HG03097 (cell line): Measurements from ENCODE around the gene ESRRG.

ENCODE experiments used
- ATAC-seq: cut with Tn5 transposase; IDR thresholded peaks from one replicate; pipeline ENCODE4 v1.9.1; 2021; ENCODE audit not compliant: unreplicated experiment, low FRiP score

ESRRG gene

GRCh38 chr1:216640100-216640499 lies 83.1 kb downstream of the ESRRG start:
- no peak for ATAC-seq

DNA sequence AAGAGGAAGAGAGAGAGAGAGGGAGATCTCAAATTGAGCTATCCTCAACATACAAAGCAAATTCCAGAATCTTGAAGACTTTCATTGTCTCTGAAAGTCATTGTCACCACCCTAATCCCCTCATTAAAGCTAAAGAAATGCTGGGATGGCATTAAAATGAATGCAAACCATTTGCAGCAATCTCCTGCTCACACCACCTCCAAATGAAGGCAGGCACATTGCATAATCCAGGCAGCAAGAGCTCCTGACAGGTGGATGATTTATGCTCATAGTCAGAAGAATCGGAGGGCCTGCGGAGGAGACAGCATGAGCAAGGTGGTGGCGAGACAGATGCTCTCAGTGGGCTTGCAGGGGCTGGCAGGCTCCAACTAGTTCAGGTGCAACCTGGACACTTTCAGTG lies 90.2 kb downstream of the ESRRG start:
- ATAC-seq = no peak

- ATAC-seq = no peak
Measured at GRCh38 chr1:216630532-216630931, 92.7 kb downstream of the ESRRG start.

DNA sequence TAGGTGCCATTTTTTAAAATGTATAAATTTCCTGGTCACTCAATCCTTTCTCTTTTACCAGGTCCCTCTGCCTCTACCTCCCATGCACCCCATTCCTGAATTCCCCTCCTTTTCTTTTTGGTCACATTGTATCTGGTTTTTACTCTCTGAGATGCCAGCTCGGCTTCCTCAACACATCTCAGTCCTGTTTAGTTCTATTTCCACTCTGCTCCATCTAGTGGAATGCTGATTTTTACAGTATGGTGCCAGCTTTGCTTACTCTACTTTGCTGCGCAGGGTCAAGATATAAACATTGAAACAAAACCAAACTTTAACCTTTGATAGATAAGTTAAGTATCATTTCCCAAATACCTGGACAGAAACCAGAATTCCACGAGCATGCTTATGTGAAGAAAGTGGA lies 96.0 kb downstream of the ESRRG start:
- ATAC-seq = no peak

DNA sequence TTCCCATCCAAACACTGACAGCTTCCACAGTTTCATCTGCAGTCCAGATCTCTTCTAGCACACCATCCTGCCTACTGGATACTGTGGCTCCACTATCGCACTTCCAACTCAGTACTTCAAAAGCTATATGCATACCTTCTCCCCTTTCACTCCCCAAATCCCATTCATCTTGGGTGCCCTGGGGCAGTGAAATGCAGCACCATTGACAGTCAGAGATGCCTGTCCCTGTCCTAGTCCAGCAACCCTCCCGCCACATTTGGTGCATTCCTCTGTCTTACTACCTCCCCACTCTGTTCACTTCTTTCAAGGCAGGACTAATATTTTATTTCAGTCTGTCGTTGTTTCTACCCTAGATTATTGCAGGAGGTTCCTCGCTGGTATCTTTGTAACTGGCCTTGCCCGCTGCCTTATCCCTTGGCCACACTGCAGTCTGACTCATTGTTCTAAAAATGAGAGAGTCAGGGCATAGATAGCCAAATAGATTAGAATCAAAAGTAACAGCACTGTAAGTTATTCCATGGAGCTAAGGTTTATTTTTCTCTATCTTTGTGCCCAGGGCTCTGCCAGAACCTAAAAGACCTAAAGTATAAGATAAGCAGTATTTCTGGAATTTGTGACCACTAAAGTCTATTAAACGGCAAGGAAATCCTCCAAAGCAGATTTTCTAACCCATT lies 96.7 kb downstream of the ESRRG start:
- ATAC-seq = no peak

DNA sequence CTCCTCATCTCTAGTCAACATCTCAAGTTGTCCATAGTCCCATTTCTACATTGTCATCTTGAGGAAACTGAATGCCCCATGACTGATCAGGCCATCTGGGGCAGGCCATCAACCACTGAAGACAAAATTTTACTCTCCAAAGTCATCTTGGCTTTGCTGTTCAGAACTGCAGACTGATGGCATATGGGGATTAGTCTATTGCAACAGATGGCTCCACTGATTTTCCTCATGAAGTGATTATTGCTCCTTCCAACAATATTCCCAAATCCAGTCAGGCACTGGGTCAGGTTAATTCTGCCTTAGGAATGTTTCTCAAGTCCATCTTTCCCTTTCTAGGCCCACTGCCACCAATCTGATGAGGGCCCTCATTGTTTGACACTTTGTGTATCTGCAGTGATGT lies 101.7 kb downstream of the ESRRG start:
- ATAC-seq = no peak

DNA sequence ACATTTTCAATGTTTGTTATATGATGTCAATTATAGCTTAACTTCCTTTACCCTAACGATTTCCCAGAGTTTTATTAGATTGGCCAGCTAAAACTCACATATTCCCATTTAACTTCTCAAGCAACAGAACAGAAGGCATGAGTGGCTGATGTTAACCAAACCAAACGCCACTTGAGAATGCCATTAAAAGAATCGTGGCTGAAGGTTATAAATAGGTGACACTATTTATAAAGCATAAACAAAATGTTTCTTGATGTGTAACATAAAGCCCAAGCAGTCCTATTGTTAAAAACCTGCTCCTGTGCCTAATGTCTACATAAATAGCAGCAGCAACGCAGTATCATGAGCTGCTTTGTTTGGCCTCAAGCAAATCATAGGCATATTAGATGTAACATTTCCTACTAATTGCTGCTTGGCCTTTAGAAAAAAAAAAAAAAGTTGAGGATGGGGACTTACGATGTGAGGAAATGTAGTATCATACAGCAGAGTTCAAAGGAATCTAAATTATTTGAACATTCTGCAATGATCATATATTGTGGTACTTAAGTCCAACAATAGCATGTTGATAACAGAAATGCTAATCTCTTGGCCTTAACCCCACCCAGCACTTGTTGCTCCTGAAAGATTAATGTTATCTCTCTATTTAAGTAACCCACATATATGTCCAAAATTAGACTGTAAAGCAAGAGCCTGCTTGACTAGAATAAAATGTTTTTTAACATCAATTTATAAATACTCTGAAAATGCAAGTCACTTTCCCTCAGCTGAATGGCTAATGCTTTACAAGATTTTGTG lies 106.0 kb downstream of the ESRRG start:
- ATAC-seq = no peak

DNA sequence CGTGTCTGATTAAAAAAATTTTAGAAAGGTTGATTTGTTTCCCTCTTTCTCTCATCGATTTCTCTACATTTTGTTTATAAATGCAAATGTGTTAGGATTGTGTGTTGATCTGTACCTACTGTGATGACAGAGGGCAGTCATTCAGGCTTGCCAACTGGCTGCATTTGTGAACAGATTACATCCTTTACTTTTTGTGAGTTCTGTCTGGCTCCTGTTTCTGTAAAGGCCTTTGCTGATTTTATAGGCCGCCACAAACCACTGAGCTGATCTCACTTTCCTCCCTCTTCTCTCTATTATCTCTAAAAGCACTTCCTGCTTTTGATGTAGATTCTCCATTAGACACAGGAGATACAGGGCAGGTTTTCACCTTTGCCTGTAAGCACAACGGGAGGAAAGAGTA lies 106.8 kb downstream of the ESRRG start:
- no peak for ATAC-seq

GRCh38 chr1:216614011-216614934 lies 109.0 kb downstream of the ESRRG start:
- ATAC-seq = no peak

DNA sequence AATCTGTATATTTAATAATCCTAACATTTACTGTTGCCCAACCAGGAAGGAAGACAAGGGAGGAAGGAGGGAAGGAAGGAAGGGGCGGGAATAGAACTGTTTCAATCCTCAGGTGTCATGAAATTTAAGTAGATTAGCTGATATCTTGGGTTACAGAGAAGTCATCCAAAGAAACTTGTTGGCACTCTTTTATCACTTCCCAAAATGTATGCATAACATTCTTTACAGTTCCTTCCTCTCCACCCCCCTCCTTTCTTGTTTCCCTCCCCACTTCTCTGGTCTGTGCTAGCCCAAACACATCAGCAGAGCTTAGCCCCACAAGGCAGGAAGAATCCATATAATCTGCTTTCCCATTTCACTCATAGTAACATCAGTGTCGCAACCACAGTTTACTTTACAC lies 110.9 kb downstream of the ESRRG start:
- no peak for ATAC-seq

DNA sequence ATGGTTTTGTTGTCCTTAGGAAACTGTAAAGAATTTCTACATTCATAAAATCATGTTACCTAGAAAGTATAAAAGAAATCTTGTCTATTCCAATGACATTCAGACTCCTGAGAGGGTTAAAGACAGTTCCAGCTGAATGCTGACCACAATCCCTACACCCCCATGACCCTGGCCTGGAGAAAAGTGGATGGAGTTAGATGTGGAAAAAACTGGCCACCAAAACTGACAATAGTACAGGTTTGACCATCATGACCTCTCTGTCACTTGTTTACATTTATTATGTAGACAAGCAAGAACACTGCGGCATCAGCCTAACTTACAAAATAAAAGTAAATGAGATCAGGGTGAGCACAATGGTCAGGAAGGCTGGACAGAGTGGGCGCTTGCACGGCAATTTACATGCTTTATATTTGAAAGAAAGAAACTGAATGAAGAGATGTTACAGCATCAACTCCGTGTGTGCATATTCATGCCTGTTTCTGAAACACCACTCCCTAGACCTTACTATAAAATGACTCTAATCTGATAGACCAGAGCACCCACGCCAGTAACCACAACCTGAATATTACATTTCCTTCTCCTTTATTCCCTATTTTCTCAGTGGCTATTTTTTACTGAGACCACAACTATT lies 116.0 kb downstream of the ESRRG start:
- no peak for ATAC-seq

DNA sequence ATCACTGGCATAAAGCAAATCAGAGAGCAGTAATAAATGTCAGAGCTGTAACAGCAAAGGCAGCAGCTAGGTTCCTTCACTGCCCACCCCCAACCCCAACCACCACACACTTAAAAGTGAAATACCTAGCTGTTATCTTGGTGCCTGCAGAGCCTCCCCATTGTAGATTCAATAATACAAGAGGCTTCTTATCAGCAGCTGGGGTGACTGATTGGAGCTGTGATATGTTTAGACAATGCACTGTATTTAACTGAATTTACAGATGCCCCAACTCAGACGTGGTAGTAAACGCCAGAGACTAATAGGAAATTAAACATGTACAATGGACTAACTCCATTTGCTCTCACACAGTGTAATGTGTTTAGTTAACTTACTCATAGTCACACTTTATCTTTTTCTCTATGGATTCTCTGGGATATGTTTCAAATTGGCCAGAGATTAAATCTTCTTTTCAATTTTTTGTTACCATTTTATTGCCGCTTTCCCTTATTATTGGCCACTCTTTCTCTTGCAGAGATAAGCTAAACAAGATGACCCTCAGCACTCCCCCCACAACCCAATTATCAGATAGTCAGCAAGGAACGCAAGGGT lies 117.1 kb downstream of the ESRRG start:
- no peak for ATAC-seq

- no peak for ATAC-seq
Measured at GRCh38 chr1:216604771-216605170, 118.5 kb downstream of the ESRRG start.

DNA sequence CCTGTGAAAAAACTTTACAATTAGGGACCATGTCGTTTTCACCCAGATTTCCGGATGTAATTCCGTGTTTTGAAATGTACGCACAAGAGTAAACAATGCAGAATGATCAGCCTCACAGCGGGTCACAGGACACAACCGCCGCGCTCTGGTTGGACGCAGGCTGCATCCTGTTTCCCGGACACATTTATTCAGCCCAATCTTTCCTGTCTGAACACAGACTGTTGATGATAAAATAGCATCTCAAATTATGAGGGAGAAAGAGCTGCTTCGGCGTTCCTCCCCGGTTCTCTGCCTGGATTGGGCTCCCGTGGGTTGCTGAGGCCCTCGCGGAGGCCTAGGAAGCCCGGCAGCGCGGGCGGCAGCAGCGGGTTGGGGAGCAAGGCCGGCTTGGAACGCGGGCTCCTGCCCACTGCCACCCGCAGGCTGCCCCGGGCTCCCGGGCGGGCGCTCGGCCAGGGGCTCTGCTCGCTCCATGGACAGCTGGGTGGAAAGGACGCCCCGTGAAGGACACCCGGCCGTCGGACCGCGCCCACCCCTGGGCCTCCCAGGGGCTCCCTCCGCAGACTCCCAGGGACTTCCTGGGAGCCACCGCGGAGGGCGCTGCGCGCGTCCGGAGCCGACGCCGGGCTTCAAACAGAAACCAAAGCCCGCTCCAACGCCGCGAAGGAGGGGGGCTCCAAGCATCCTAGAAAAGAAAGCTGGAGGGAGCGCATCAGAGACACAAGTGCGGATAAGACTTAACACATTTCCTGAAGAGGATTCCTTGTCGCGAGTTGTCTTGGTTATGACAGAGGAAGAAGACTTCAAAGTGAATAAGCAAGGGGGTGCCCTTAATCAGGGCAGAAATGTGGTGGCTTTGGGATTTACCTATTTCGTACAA lies 122.3 kb downstream of the ESRRG start:
- ATAC-seq = peak; percentile 94

- ATAC-seq = no peak
Measured at GRCh38 chr1:216599851-216600250, 123.4 kb downstream of the ESRRG start.

GRCh38 chr1:216598448-216598847 lies 124.8 kb downstream of the ESRRG start:
- ATAC-seq = no peak

GRCh38 chr1:216596281-216596862 lies 126.9 kb downstream of the ESRRG start:
- no peak for ATAC-seq

DNA sequence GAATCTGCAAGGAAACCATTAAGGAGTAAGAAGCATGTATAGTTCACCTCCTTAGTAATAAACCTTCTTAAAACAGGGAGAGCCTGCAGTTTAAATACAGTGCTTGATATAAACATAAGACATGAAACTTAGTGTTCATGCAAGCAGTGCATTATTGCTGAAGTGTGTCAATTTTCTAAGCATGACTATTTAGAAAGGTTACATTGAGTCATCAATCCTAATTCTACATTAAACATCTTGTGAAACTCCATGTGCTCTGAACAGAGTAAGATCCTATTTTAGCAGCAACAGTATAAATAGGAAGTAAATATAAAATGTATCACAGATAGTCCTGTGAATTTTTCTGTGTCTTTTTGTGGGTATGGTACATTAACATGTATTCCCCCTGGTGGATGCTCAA lies 135.5 kb downstream of the ESRRG start:
- no peak for ATAC-seq

- no peak for ATAC-seq
Measured at GRCh38 chr1:216582151-216582550, 141.1 kb downstream of the ESRRG start.
